ENCODE measurements around the gene CCDC112.

CCDC112 gene

DNA sequence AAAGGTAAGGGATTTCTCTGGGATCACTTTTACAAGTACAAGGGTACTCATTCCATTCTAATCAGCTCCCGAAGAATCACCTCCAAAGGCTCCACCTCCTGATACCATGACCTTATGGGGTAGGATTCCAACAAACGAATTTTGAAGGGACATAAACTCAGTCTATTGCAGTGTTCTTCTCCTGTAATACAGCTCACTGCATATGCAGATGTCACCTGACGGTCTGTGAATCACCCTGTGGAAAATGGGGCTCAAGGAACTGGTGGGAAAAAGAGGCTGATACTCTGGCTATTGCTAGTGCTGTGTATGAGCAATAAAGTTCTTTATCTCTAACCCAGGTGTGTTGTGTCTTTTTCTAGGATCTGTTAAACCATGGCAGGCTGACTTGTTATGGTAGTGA is 42.4 kb upstream of the CCDC112 start:
- H3K27me3 Mint-ChIP-seq (ENCODE audit: low read depth, poor library complexity): no peaks in the 10 kb centered on the region
- TF ChIP-seq, protein P1, sequence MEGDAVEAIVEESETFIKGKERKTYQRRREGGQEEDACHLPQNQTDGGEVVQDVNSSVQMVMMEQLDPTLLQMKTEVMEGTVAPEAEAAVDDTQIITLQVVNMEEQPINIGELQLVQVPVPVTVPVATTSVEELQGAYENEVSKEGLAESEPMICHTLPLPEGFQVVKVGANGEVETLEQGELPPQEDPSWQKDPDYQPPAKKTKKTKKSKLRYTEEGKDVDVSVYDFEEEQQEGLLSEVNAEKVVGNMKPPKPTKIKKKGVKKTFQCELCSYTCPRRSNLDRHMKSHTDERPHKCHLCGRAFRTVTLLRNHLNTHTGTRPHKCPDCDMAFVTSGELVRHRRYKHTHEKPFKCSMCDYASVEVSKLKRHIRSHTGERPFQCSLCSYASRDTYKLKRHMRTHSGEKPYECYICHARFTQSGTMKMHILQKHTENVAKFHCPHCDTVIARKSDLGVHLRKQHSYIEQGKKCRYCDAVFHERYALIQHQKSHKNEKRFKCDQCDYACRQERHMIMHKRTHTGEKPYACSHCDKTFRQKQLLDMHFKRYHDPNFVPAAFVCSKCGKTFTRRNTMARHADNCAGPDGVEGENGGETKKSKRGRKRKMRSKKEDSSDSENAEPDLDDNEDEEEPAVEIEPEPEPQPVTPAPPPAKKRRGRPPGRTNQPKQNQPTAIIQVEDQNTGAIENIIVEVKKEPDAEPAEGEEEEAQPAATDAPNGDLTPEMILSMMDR (IDR thresholded peaks at IDR 0.05): no peak
- no peaks in the 10 kb centered on the region for H3K36me3 Mint-ChIP-seq (ENCODE audit: low read depth)
- no peaks in the 10 kb centered on the region for H3K9me3 Mint-ChIP-seq
- H3K27ac Mint-ChIP-seq: no peak overlapping the region
- no peaks in the 10 kb centered on the region for H3K4me1 Mint-ChIP-seq
- no peak overlapping the region for H3K4me3 Mint-ChIP-seq
- no peak for DNase-seq

DNA sequence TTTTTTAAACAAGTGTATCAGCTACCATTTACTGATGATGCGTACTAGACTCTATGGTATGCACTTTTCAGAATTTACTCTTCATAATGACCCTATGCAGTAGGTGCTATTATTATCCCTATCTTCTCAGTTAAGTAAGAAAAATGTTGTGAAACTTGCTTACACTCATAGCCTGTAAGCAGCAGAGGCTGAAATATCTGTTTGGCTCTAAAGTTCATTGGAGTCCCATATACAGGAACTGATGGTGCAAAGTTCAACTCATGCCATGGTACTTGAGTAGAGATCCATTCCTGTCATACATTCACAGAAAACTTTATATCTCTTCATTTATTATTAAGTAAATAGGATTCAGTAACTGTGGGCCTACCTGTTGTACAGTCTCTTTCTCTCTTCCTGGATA is 41.4 kb upstream of the CCDC112 start:
- Mint-ChIP-seq H3K27me3 (ENCODE audit: low read depth, poor library complexity) (no peaks in the 10 kb centered on the region), H3K27ac (no peak overlapping the region), H3K4me1 (peaks cover 8% of the 10 kb centered on the region), H3K36me3 (ENCODE audit: low read depth) (no peaks in the 10 kb centered on the region), H3K4me3 (no peak overlapping the region), H3K9me3 (peaks cover 3% of the 10 kb centered on the region)
- TF ChIP-seq, protein P1 (IDR thresholded peaks at IDR 0.05): no peak
- DNase-seq: no peak

DNA sequence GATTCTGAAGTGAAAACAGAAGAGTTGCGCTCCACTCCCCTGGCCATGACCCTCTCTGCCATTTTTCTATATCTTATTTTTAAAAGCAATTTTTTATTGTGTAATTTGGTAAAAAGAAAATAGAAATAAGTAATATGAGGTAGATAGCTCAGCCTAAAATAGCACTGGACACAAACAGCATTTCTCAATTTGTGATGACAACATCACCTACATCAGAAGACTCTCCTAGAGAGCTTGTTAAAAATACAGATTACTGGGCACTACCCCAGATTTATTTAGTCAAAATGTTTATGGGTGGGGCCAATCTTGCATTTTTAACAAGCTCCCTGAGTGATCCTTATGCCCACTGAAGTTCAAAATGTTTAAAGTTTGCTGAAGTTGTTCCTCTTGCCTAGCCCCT is 40.5 kb upstream of the CCDC112 start:
- Mint-ChIP-seq H3K36me3 (ENCODE audit: low read depth) (no peaks in the 10 kb centered on the region), H3K27ac (no peak overlapping the region), H3K4me3 (no peak overlapping the region), H3K9me3 (peaks cover 5% of the 10 kb centered on the region), H3K27me3 (ENCODE audit: low read depth, poor library complexity) (no peaks in the 10 kb centered on the region), H3K4me1 (peaks cover 8% of the 10 kb centered on the region)
- no peak for DNase-seq
- TF ChIP-seq, protein P1 (IDR thresholded peaks at IDR 0.05): no peak

DNA sequence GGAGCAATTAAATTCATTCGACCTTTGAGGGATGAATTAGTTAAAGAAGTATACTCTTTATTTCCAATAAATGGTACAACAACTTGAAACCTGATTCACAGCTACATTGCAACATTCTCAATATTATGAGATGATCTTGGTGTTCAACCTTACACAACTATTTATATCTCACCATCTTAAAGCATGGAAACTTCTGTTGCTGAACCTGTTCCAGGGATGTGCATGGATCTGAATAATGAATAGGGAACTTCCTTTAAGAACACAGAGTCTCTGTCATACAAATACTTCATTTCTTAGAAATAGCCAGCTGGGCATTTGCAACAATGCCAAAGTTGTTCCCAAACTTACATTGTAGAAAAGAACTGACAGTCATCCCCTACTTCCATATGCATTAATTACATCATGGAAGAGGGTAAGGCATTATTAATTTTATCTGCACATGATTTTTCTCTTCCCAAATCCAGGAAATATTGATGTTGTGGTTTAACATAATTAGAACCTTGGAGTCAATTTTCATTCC is 39.8 kb upstream of the CCDC112 start:
- Mint-ChIP-seq H3K4me3 (no peak overlapping the region), H3K4me1 (peaks cover 8% of the 10 kb centered on the region), H3K9me3 (peaks cover 5% of the 10 kb centered on the region), H3K27ac (no peak overlapping the region), H3K36me3 (ENCODE audit: low read depth) (no peaks in the 10 kb centered on the region), H3K27me3 (ENCODE audit: low read depth, poor library complexity) (no peaks in the 10 kb centered on the region)
- TF ChIP-seq, protein P1 (IDR thresholded peaks at IDR 0.05): no peak
- no peak for DNase-seq

DNA sequence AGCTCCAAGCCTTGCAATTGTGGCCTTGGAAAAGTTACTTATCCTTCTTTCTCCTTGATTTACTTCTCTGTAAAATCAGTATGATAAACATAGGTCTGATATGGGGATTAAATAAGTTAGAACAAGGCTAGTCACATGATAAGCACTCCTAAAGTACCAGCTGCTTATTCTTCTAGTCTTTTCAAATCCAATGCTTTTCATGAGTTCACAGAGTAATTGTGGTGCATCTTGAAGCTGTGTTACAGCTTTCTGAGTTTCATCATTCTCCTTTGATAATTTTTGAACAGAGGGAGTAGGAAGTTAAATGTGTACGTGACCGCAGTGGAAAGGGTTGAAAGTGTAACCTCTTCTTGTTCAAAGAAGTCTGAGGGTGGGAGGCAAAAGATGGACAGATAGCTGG is 38.8 kb upstream of the CCDC112 start:
- Mint-ChIP-seq H3K27me3 (ENCODE audit: low read depth, poor library complexity) (no peaks in the 10 kb centered on the region), H3K4me3 (no peak overlapping the region), H3K9me3 (peaks cover 5% of the 10 kb centered on the region), H3K36me3 (ENCODE audit: low read depth) (no peaks in the 10 kb centered on the region), H3K27ac (no peak overlapping the region), H3K4me1 (peaks cover 8% of the 10 kb centered on the region)
- TF ChIP-seq, protein P1 (IDR thresholded peaks at IDR 0.05): no peak
- no peak for DNase-seq

DNA sequence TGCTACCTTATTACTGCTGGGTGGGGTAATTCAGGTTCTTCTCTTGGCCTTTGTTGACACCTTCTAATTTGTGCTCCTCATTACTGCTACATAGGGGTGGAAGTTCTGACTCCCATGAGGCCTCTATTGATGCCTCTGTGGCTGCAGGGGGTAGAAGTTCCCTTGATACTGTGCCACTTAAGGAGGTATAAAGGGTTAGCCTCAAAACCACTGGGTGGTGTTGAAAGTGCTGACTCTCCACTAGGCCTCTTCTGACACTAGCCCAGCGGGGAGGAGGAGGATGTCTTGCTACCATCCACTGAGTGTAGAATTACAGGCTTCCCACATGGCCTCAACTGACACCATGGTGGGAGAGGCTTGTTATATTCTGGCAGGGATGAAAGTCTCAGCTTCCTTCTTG is 36.7 kb upstream of the CCDC112 start:
- H3K4me1 Mint-ChIP-seq: peaks cover 19% of the 10 kb centered on the region
- no peaks in the 10 kb centered on the region for H3K27me3 Mint-ChIP-seq (ENCODE audit: low read depth, poor library complexity)
- TF ChIP-seq, protein P1 (IDR thresholded peaks at IDR 0.05): no peak
- no peaks in the 10 kb centered on the region for H3K36me3 Mint-ChIP-seq (ENCODE audit: low read depth)
- peaks cover 5% of the 10 kb centered on the region for H3K9me3 Mint-ChIP-seq
- peak overlapping the region; percentile 27 for H3K27ac Mint-ChIP-seq
- no peak overlapping the region for H3K4me3 Mint-ChIP-seq
- no peak for DNase-seq
